ENCODE results near the gene HBM.
"Not testable (repeated sequence)": the region's sequence is repeated elsewhere in the genome, so short reads cannot be mapped to it uniquely, and the experiment has no call there.

HBM gene

DNA sequence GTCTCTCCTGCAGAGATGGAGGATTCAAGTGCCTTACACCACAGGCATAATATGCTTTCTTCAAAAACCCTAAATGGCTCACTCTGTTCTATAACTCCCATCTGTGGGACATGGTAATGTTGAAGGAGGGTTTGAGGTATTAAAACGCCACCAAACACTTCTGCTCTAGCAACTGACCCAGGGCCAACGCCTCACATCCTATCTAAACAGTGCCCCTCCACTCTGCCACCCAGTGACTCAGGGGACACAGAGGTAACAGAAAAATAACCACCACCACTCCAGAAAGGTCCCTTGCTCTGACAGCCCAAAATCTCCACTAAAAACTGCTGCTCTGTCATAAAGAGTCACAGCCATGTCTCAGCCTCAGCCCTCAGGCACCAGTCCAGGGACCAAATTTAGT lies 45.0 kb upstream of the HBM start:
- FAIRE-seq (no peak), DNase-seq (ENCODE audit: insufficient read length, low spot score) (no peak)
- TF ChIP-seq, protein P1, sequence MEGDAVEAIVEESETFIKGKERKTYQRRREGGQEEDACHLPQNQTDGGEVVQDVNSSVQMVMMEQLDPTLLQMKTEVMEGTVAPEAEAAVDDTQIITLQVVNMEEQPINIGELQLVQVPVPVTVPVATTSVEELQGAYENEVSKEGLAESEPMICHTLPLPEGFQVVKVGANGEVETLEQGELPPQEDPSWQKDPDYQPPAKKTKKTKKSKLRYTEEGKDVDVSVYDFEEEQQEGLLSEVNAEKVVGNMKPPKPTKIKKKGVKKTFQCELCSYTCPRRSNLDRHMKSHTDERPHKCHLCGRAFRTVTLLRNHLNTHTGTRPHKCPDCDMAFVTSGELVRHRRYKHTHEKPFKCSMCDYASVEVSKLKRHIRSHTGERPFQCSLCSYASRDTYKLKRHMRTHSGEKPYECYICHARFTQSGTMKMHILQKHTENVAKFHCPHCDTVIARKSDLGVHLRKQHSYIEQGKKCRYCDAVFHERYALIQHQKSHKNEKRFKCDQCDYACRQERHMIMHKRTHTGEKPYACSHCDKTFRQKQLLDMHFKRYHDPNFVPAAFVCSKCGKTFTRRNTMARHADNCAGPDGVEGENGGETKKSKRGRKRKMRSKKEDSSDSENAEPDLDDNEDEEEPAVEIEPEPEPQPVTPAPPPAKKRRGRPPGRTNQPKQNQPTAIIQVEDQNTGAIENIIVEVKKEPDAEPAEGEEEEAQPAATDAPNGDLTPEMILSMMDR (IDR thresholded peaks at IDR 0.05; ENCODE audit: insufficient read depth, missing control alignments) = no peak

DNA sequence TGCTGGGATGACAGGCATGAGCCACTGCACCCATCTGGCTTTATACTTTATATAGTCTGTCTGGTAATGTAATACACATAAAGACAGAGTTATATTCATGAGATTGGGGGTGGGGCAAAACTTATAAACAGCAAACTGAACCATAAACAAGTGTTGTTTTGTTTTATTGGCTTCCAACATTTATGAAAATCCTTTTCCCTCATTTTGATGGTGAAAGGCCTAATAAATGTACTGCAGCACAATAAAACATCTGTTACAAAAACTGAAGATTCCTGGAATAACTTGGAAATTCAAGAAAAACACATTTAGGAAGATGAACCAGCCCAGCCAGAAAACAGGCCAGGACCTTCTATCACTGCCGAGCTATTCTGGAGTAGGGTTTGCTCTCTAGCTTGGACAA lies 43.4 kb upstream of the HBM start:
- FAIRE-seq (no peak), DNase-seq (ENCODE audit: insufficient read length, low spot score) (no peak)
- TF ChIP-seq, protein P1 (IDR thresholded peaks at IDR 0.05; ENCODE audit: insufficient read depth, missing control alignments) = no peak

DNA sequence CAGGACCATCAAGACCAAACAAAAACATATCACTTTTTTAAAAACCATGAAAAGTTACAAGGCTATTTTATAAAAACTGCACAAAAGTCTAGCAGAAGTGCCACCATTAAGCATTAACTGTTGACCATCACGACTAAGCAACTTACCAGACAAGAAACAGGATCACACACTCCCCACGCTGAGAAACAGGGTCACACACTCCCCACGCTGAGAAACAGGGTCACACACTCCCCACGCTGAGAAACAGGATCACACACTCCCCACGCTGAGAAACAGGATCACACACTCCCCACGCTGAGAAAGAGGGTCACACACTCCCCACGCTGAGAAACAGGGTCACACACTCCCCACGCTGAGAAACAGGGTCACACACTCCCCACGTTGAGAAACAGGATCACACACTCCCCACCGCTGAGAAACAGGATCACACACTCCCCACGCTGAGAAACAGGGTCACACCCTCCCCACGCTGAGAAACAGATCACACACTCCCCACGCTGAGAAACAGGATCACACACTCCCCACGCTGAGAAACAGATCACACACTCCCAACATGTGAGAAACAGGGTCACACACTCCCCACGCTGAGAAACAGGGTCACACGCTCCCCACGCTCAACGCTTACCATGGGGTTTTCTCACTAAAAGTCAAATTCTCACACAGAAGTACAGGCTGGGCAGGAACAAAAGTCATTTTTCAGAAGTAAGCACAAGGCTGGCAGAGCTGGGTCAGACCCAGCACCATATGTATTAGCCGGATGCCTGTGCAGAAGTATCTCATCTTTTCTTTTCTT lies 42.0 kb upstream of the HBM start:
- DNase-seq (ENCODE audit: insufficient read length, low spot score); FAIRE-seq: not testable (repeated sequence)

DNA sequence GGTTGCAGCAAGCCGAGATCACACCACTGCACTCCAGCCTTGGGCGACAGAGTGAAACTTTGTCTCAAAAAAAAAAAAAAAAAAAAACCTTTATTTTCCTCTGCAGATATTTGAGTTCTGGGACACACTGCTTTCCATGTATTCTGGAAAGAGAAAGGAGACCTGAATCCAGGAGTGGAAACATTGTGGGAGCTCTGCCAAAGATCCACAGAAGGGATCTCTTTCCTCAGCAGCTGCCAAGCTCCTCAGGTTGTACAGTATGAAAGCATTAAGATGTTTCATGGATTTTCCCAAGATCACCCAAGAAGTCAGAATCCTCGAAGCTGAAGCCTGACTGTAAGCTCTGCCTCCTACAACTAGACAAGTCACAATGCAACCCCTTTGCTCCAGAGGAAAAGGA lies 40.8 kb upstream of the HBM start:
- FAIRE-seq = no peak
- TF ChIP-seq, protein P1 (IDR thresholded peaks at IDR 0.05; ENCODE audit: insufficient read depth, missing control alignments) = no peak
- DNase-seq (ENCODE audit: insufficient read length, low spot score) = no peak

DNA sequence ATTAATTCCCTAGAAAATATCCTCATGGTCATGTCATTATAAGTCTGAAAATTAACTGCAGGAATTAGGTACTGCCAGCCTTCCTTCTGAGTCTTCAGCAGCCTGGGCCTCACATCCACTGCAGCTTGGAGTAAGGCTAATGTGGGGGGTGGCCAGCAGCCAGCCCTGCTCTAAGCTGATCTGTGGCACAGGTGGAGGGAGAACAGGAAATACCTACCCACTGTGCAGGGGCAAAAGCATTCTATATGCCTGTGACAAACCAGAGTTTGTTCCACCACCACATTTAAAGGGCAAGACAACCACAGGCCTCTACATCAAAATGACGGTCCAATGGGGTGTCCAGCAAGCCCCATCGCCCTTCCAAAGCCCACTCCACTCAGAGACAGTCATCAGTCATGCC lies 36.7 kb upstream of the HBM start:
- no peak for DNase-seq (ENCODE audit: insufficient read length, low spot score)
- no peak for FAIRE-seq
- TF ChIP-seq, protein P1 (IDR thresholded peaks at IDR 0.05; ENCODE audit: insufficient read depth, missing control alignments) = no peak

DNA sequence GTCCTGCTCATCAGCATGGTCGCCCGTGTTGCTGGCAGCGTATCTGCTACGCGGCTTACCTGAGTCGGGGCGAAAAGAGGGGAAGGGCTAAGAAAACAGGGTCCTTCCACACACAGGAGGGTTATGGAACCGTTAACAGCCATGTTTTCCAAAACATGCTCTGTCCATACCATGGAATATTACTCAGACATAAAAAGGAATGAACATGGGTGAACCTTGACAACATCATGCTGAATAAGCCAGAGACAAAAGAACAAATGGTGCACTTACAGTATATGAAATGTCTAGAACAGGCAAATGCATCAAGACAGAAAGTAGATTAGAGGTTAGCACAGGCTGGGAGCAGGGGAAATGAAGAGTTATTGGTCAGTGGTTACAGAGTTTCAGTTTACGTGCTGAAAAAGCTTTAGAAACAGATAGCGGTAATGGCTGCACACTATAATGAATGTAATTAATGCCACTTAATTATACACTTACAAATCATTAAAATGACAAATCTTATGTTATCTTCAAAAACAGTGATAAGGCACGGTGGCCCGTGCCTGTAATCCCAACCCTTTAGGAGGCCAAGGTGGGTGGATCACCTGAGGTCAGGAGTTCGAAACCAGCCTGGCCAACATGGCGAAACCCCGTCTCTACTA lies 35.1 kb upstream of the HBM start:
- FAIRE-seq (no peak), DNase-seq (ENCODE audit: insufficient read length, low spot score) (no peak)
- TF ChIP-seq, protein P1 (IDR thresholded peaks at IDR 0.05; ENCODE audit: insufficient read depth, missing control alignments) = no peak

DNA sequence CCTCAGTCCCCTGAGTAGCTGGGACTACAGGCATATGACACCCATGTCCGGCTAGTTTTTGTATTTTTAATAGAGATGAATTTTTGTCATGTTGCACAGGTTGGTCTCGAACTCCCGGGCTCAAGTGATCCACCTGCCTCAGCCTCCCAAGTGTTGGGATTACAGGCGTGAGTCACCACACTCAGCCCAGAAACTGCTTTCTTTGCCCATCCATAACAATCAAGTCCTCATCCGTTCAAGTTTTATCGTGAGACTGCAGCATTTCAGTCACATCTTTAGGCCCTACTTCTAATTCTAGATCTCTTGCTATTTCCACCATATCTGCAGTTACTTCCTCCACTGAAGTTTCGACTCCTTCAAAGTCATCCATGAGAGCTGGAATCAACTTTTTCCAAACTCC lies 33.7 kb upstream of the HBM start:
- FAIRE-seq (no peak), DNase-seq (ENCODE audit: insufficient read length, low spot score) (no peak)
- TF ChIP-seq, protein P1 (IDR thresholded peaks at IDR 0.05; ENCODE audit: insufficient read depth, missing control alignments) = no peak

Data from D721Med (cell line).